SK-N-DZ (cell line): ENCODE measurements around the gene PLCL1.

Experiments
- DNase-seq: peaks from one replicate; pipeline ENCODE4 v3.0.0-alpha.2; 2015; ENCODE audit warnings: low spot score

PLCL1 gene

GRCh38 chr2:197950724-197951123 is 146.3 kb downstream of the PLCL1 start:
- no peak for DNase-seq

GRCh38 chr2:197952540-197953202 is 148.3 kb downstream of the PLCL1 start:
- DNase-seq = no peak

DNA sequence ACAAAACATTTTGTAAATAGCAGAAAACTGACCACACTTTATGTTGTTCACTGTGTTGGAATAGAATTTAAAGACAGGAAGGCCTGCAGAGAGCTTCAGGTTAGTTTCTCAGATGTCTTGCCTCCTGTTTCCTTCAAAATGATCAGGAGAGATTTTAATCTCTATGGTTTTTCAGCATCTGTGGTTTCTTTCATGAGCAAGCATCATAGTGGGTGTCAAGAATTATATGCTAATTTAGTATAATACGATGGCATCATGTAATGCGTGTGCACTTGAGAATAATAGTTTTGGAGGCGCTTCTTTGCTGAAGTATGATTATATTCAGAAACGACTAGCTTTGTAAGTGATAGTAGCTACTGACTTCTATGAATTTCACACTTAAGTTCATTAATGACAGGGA is 149.9 kb downstream of the PLCL1 start:
- DNase-seq = no peak

- DNase-seq = no peak
Observed at GRCh38 chr2:197958592-197959150, 154.3 kb downstream of the PLCL1 start.

GRCh38 chr2:197959383-197959782 is 155.0 kb downstream of the PLCL1 start:
- DNase-seq = no peak

DNA sequence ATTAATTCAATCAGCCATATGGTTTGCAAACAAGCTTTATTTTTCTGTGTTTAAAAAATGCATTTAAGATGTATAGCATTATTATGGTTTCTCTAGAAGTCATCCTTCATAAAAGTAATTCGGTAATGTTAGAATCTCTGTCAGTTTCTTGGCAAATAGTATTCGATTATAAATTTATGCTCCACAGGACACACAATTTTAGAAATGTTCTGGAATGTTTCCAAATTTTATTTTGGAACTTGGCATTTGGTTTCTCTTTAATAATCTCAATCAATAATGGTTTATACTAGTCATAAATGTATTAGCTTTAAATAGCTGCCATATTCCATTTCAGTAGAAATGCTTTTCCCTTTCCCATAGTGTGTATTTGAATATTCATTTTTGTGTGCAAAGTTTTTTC is 156.4 kb downstream of the PLCL1 start:
- DNase-seq = no peak

GRCh38 chr2:197964720-197965119 is 160.3 kb downstream of the PLCL1 start:
- no peak for DNase-seq

- DNase-seq = no peak
Observed at GRCh38 chr2:197965756-197966155, 161.4 kb downstream of the PLCL1 start.

GRCh38 chr2:197969391-197969893 is 165.0 kb downstream of the PLCL1 start:
- DNase-seq = no peak

DNA sequence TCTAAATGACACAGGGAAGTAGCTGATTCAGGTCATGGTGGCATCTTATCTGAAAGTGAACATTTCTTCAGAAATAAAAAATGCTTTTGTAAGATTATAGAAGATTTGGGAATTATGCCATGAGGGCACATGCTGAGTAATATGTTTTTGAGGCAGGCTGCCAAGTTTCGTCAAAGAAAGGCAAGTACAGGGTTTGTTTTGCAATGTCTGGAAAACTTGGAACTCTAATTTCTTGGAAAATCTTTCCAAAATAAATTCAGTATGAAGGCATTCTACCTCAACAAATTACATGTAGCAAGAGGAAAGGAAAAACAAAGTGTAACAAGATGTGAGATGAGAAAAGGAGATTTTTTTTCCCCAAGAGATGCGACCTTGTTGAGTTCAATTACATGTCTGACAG is 167.7 kb downstream of the PLCL1 start:
- no peak for DNase-seq

GRCh38 chr2:197972587-197972986 is 168.2 kb downstream of the PLCL1 start:
- DNase-seq = no peak

GRCh38 chr2:197973772-197974171 is 169.4 kb downstream of the PLCL1 start:
- DNase-seq = no peak

DNA sequence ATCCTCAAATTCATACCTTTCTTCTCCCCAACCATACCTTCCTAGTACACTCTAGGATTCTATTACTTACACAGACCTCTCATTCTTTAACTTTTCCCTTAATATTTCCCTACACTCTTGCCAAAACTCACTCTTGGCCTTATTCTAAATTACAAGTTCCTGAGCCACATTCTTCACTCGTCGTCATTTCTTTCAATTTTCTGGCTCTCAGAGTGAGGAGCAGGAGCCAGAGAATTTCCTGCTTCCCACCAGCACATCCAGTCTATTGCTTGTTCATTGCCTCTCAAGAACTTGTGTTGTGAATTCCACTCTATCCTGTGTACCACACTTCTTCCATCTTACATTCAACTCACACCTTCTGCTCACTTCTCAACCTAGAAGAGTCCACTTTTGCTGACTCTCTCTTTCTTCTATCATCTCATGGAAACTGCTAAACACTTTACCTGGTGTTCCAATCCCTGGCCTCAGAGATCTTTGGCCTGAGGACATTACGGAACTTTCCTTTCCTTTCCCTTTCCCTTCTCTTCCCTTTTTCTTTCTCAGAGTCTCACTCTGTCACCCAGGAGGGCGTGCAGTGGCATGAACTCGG is 171.6 kb downstream of the PLCL1 start:
- no peak for DNase-seq

DNA sequence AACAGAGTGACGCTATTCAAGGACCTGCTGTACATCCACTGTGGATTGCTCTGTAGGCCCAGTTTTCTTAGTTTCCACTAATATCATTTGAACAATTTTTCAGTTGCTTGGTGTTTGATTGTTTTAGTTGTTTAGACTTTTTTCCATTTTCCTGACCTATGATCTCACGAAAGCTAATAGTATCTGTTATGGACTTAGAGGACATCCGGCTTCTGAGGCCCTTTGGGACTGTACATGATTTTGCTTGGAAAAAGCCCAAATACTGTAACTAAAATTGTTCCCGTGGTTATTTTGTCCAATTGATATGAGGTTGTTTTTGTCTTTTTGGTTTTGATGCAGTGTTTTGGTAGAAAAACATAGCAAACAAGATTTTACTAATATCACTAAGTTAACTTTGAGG is 174.6 kb downstream of the PLCL1 start:
- DNase-seq = no peak

DNA sequence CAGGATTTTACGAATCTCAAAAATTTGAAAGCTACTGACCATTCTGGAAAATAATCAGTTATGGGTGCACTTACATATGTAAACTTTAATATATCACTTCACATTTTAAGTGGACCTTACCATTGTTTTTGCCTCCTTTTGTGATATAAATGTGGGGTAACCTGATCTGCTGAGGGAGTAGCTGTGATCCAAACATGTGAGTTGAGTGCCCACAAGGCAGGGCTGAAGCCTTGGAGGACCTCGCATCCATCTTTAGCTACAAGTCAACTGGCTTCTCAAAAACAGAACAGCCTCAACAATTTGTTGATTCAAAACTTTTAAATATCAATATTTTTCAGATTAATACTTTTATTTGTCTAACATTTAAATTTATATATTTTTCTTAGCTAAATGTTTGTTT is 178.2 kb downstream of the PLCL1 start:
- DNase-seq = no peak

GRCh38 chr2:197985029-197985638 is 180.7 kb downstream of the PLCL1 start:
- DNase-seq = no peak

DNA sequence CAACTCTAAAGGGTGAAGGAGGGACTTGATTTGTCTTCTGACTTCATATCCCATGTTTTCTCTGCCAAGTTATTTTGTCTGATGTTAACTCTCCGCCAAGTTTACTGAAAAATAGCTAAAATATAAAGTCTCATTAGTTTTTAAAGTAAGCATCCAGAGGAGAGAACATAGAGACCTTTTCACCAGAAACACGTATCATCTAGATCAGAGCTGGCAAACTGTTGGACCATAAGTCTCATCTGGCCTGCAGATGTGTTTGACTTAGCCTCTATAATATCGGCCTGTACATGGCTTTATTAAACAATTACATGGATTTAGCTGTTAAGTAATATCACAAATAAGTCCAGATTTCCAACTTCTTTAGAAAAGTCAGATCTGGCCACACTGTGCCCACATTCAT is 182.6 kb downstream of the PLCL1 start:
- no peak for DNase-seq

DNA sequence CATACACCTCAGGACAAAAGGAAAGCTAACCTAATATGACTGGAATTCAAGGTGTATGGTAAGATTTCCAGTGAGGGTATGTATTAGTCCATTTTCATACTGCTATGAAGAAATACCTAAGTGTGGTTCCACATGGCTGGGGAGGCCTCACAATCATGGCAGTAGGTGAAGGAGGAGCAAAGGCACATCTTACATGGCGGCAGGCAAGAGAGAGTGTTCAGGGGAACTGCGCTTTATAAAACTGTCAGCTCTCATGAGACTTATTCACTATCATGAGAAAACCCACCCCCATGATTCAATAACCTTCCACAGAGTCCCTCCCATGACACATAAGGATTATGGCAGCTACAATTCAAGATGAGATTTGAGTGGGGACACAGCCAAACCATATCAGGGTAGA is 186.0 kb downstream of the PLCL1 start:
- DNase-seq = no peak

- no peak for DNase-seq
Observed at GRCh38 chr2:197992482-197993133, 188.2 kb downstream of the PLCL1 start.

DNA sequence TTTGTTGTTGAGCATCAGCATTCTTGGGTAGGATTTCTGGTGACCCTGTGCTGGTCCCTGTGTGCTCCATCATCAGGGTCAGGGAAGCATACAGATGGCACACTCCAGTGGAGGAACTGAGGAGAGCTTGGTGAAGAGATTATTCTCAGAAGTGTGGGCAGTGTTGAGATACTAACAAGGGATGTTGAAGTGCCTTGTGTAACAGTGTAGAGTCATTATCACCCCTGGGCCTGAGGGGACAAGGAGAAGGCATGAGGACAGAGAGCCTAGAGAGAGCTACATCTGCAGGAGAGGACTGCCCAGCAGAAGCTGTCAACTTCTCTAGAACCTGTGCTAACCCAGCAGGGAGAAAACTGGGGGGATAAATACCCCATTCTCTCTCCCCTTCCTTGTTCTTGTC is 189.0 kb downstream of the PLCL1 start:
- DNase-seq = no peak

GRCh38 chr2:197993830-197994229 is 189.4 kb downstream of the PLCL1 start:
- DNase-seq = no peak

DNA sequence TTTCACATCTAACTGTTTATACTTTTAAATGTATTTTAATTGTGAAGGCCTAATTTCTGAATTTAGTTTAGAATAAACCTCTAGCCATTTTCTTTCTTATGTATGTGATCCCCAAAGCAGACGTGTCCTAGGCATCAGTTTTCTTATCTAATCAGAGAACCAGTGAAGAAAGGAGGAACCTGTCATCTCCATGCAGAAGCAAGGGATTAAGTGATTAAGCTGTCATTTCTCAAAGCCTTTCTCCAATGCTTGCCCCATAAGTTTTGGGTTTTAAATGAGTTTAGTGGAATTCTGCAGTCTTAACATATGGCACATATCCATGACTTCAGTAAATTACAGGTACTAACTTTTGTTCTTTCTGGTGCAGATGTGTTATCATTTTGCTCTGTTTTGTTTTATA is 190.4 kb downstream of the PLCL1 start:
- no peak for DNase-seq
